Uterus (tissue), 4 donors: Measurements from ENCODE around the gene CXCL14. TPM values are rescaled to one million over a fixed set of nuclear protein-coding genes. Genes with fewer than 3 reads are reported as not detected.

ENCODE experiments used
- DNase-seq, 2 donors: peaks; one replicate each; pipeline ENCODE4 v3.0.0-alpha.2; 2019 to 2020
- H3K27ac ChIP-seq, 2 donors: fragments of 200-600 bp; sonication (generic); 1 replicate in 1 of 2; 2 replicates in 1 of 2; pipeline ENCODE4 v1.5.1; 2016 to 2018
- H3K27me3 ChIP-seq, 2 donors: fragments of 200-600 bp; sonication (generic); one replicate each; pipeline ENCODE4 v1.5.1; 2018 to 2019; ENCODE audit warnings: control low read depth in 1 of 2
- H3K36me3 ChIP-seq, 2 donors: fragments of 200-600 bp; sonication (generic); one replicate each; pipeline ENCODE4 v1.5.1; 2019; ENCODE audit warnings: control low read depth in 1 of 2
- H3K4me1 ChIP-seq, 2 donors: fragments of 200-600 bp; sonication (generic); one replicate each; pipeline ENCODE4 v1.5.1; 2018 to 2019; ENCODE audit warnings: control low read depth in 1 of 2
- H3K4me3 ChIP-seq, 2 donors: fragments of 200-600 bp; sonication (generic); 1 replicate in 1 of 2; 2 replicates in 1 of 2; pipeline ENCODE4 v1.5.1; 2018 to 2019; ENCODE audit warnings: mild to moderate bottlenecking in 1 of 2
- H3K9me3 ChIP-seq, 2 donors: fragments of 200-600 bp; sonication (generic); one replicate each; pipeline ENCODE4 v1.5.1; 2019; ENCODE audit warnings: control low read depth in 1 of 2
- POLR2A ChIP-seq, 2 donors: fragments of 450-650 bp; IDR thresholded peaks; one replicate each; pipeline ENCODE4 v1.6.1; 2016; ENCODE audit warnings: antibody characterized with exemption in 2 of 2, mild to moderate bottlenecking in 1 of 2, moderate library complexity in 1 of 2
- intact Hi-C: fragments of 100-400 bp; cut with DNase I; formaldehyde crosslinking; loops from one replicate; pipeline ENCODE4 v1.15.1; 2023; ENCODE audit warnings: low total_unique reads
- total RNA-seq, 4 donors: library from RNA; depleted of rRNA in 3 of 4; stranded (reverse); fragments of >200 nt in 3 of 4; gene quantifications; one replicate each; pipeline versions ENCODE4 v1.1.0 to v1.2.4, GENCODE V29; 2014 to 2023
- TF ChIP-seq, protein P1 (sequence below), 4 experiments: fragments of 200-600 bp in 2 of 4; fragments of 450-650 bp in 2 of 4; sonication (generic) in 2 of 4; IDR thresholded peaks; one replicate each; pipeline ENCODE4 v1.5.1; 2016 to 2019; ENCODE audit warnings: antibody characterized with exemption in 4 of 4, mild to moderate bottlenecking in 2 of 4, moderate library complexity in 1 of 4
- donor health status: DM: yes; HTN: yes; CAD: no.

Gene CXCL14
- total RNA-seq, 4 donors from 2014 or later, result 1.4 to 10.9 (median 3.5) TPM

DNA sequence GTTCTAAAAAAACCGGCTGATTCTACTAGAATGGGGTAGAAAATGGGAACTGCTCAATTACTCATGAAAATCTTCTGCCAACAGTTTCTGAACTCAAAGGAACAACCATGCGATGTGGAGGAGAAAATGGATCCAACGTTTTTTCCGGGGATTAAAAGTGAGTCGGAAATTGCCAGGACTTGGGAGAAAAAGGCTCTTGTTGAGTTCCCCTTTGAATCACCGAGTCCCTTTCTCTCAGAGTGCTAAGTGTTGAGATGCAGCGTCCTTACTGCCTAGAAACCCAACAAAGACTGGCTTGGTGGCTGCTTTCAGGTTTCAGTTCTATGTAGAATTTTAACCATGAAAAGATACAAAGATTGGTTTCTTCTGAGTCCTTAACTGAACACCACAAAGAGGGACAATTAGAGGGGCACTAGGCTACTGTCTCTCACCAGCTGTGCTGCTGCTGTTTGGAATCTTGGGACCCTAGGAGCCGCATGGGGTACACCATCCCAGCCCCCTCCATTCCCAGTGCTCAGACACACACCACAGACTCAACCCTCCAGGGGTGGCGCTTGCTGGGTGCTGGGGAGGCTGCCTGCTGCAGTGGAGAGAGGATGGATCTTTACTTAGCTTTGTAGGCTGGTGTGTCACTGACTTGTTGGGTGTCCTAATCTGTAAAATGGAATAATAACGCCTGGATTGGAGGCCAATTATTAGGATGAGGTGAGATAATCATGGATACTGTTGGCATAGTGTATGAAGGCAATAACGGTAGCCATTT, 21.5 kb downstream of the CXCL14 start:
- no peaks in the 10 kb centered on the region for H3K27me3 ChIP-seq
- no peaks in the 10 kb centered on the region for H3K36me3 ChIP-seq
- no peak for TF ChIP-seq POLR2A (IDR thresholded peaks at IDR 0.05)
- TF ChIP-seq, protein P1, sequence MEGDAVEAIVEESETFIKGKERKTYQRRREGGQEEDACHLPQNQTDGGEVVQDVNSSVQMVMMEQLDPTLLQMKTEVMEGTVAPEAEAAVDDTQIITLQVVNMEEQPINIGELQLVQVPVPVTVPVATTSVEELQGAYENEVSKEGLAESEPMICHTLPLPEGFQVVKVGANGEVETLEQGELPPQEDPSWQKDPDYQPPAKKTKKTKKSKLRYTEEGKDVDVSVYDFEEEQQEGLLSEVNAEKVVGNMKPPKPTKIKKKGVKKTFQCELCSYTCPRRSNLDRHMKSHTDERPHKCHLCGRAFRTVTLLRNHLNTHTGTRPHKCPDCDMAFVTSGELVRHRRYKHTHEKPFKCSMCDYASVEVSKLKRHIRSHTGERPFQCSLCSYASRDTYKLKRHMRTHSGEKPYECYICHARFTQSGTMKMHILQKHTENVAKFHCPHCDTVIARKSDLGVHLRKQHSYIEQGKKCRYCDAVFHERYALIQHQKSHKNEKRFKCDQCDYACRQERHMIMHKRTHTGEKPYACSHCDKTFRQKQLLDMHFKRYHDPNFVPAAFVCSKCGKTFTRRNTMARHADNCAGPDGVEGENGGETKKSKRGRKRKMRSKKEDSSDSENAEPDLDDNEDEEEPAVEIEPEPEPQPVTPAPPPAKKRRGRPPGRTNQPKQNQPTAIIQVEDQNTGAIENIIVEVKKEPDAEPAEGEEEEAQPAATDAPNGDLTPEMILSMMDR (IDR thresholded peaks at IDR 0.05), result no peak
- no peak overlapping the region for H3K4me3 ChIP-seq
- DNase-seq, result no peak
- H3K9me3 ChIP-seq, result no peaks in the 10 kb centered on the region
- intact Hi-C loops, result no loop called here
- H3K4me1 ChIP-seq, result no peaks in the 10 kb centered on the region
- H3K27ac ChIP-seq, result no peak overlapping the region

DNA sequence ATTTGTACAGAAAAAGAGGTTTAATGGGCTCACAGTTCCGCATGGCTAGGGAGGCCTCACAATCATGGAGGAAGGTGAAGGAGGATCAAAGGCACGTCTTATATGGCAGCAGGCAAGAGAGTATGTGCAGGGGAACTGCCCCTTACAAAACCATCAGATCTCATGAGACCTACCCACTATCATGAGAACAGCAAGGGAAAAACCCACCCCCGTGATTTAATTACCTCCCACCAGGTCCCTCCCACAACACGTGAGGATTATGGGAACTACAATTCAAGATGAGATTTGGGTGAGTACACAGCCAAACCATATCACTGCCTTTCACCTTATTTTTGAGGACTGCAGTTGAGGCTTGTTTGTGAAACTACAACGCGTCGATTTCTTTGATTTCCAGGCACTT, 22.2 kb downstream of the CXCL14 start:
- H3K9me3 ChIP-seq, result no peaks in the 10 kb centered on the region
- no peak for DNase-seq
- no peaks in the 10 kb centered on the region for H3K4me1 ChIP-seq
- intact Hi-C loops, result no loop called here
- no peaks in the 10 kb centered on the region for H3K27me3 ChIP-seq
- TF ChIP-seq, protein P1 (IDR thresholded peaks at IDR 0.05), result no peak
- TF ChIP-seq POLR2A (IDR thresholded peaks at IDR 0.05), result no peak
- no peak overlapping the region for H3K4me3 ChIP-seq
- H3K36me3 ChIP-seq, result no peaks in the 10 kb centered on the region
- no peak overlapping the region for H3K27ac ChIP-seq

DNA sequence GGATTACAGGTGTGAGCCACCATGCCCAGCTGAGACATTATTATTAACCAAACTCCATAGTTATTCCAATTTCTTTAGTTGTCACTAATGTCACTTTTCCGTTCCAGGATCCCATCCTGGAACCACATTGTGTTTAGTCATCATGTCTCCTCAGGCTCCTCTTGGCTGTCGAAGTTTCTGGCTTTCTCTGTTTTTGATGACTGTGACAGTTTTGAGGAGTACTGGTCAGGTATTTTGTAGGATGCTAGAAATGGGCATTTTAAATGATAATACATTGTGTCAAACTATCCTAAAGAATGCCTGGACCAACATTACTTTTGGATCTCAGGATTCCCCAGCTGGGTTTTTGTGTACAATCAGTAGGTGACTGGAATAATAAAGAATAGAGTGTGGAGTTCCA, 23.3 kb downstream of the CXCL14 start:
- no peaks in the 10 kb centered on the region for H3K4me1 ChIP-seq
- H3K9me3 ChIP-seq, result no peaks in the 10 kb centered on the region
- H3K27ac ChIP-seq, result no peak overlapping the region
- H3K36me3 ChIP-seq, result no peaks in the 10 kb centered on the region
- DNase-seq, result no peak
- H3K4me3 ChIP-seq, result no peak overlapping the region
- TF ChIP-seq, protein P1 (IDR thresholded peaks at IDR 0.05), result no peak
- no peak for TF ChIP-seq POLR2A (IDR thresholded peaks at IDR 0.05)
- intact Hi-C loops, result no loop called here
- no peaks in the 10 kb centered on the region for H3K27me3 ChIP-seq

DNA sequence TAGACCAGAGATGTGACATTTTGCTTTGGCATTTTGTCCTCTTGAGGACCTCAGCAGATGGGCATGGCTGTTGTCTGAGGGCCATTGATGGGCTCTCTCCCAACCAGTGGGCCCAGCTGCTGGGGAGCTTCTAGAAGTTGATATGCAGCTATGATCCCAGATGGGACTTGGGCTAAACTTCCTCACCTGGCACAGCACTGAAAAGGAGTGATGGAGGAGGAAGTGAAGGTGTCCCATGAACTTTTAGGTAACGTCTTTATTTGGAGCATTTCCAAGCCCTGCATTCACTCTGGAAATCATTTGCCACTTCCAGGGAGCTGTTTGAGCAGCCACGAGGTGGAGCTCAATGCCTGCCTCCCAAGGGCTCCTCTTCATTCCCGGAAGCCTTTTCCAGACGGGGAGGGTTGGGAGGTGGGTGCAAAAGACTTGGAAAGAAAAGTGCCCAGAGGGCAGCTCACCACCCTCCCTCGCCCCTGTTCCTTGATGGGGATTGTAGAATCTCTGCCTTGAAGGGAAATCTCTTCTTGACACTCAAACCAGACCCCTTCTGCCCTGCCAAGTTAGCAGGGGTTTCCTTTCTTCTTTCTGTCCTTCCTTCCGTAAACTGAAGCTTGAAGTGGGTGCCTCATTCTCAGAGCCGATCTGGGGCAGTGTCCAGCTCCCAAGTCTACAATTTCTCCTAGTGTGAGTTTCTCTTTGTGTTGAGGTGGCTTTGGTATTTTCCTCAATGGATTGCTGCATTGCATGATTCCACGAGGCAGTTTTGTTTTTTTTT, 24.9 kb downstream of the CXCL14 start:
- Histone ChIP-seq H3K27me3 (no peaks in the 10 kb centered on the region), H3K4me1 (no peaks in the 10 kb centered on the region), H3K36me3 (no peaks in the 10 kb centered on the region), H3K9me3 (no peaks in the 10 kb centered on the region), H3K27ac (no peak overlapping the region), H3K4me3 (no peak overlapping the region)
- intact Hi-C loops, result no loop called here
- no peak for DNase-seq
- TF ChIP-seq, protein P1 (IDR thresholded peaks at IDR 0.05), result no peak
- TF ChIP-seq POLR2A (IDR thresholded peaks at IDR 0.05), result no peak
